GM19238 (cell line): Measurements from ENCODE around the gene CAPN13.

Experiments
- DNase-seq: peaks from one replicate; pipeline ENCODE4 v3.0.0; 2011; ENCODE audit warnings: low spot score; ENCODE audit not compliant: insufficient read length

Gene CAPN13

GRCh38 chr2:30730736-30731647 is 76.3 kb downstream of the CAPN13 start:
- no peak for DNase-seq

GRCh38 chr2:30729031-30729430 is 78.2 kb downstream of the CAPN13 start:
- DNase-seq = no peak

GRCh38 chr2:30722936-30723725 is 84.1 kb downstream of the CAPN13 start:
- DNase-seq = no peak

GRCh38 chr2:30721668-30722647 is 85.3 kb downstream of the CAPN13 start:
- DNase-seq = no peak

- DNase-seq = no peak
Observed at GRCh38 chr2:30721241-30721640, 86.0 kb downstream of the CAPN13 start.

GRCh38 chr2:30717081-30717650 is 90.1 kb downstream of the CAPN13 start:
- no peak for DNase-seq

- DNase-seq = no peak
Observed at GRCh38 chr2:30716123-30716900, 90.9 kb downstream of the CAPN13 start.

GRCh38 chr2:30714811-30715709 is 92.2 kb downstream of the CAPN13 start:
- no peak for DNase-seq

- DNase-seq = no peak
Observed at GRCh38 chr2:30713698-30714097, 93.5 kb downstream of the CAPN13 start.

- peak; percentile 48 for DNase-seq
Observed at GRCh38 chr2:30711646-30712085, 95.6 kb downstream of the CAPN13 start.

GRCh38 chr2:30710461-30710860 is 96.8 kb downstream of the CAPN13 start:
- no peak for DNase-seq

GRCh38 chr2:30710016-30710415 is 97.2 kb downstream of the CAPN13 start:
- DNase-seq = no peak

- no peak for DNase-seq
Observed at GRCh38 chr2:30709516-30709915, 97.7 kb downstream of the CAPN13 start.

GRCh38 chr2:30708491-30709290 is 98.6 kb downstream of the CAPN13 start:
- no peak for DNase-seq

GRCh38 chr2:30707304-30707903 is 99.8 kb downstream of the CAPN13 start:
- no peak for DNase-seq

- DNase-seq = peak; percentile 46
Observed at GRCh38 chr2:30706534-30707303, 100.5 kb downstream of the CAPN13 start.
